DMS53 treated with DMSO at 0.1 percent for 48 hours (cell line): Measurements from ENCODE around the gene PRSS21.

Source experiments
- DNase-seq: peaks from one replicate; lab custom pipeline; 2025; ENCODE audit not compliant: unreplicated experiment; lab: John Stamatoyannopoulos, UW

PRSS21 gene, protein sequence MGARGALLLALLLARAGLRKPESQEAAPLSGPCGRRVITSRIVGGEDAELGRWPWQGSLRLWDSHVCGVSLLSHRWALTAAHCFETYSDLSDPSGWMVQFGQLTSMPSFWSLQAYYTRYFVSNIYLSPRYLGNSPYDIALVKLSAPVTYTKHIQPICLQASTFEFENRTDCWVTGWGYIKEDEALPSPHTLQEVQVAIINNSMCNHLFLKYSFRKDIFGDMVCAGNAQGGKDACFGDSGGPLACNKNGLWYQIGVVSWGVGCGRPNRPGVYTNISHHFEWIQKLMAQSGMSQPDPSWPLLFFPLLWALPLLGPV

DNA sequence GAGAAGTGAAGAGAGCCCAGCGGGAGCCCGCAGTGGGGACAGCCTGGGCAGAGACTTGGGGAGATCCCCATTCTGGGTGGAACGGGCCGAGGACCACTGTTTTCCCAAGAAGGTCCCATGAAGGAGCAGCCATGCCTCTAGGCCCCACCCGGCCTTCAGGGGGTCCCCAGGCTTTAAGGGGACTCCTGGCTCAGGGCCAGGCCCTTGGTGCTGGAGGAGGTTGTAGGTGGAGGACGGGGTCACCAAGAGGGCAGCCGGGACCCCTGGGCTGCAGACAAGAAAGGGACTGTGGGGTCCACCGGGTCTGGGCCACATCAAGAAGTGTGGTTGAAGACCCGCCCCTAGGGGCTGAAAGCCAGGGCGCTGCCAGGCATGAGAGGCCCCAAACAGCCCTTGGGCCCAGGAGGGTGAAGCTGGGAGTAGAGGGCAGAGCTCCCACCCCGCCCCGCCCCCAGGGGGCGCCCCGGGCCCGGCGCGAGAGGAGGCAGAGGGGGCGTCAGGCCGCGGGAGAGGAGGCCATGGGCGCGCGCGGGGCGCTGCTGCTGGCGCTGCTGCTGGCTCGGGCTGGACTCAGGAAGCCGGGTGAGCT lies at the start of gene PRSS21:
Gene PRSS21, plus strand, starts transcription at position 487 of the 589 bp plus-strand sequence. Its CDS starts 32 bp downstream, at position 519.
- no peak for DNase-seq

DNA sequence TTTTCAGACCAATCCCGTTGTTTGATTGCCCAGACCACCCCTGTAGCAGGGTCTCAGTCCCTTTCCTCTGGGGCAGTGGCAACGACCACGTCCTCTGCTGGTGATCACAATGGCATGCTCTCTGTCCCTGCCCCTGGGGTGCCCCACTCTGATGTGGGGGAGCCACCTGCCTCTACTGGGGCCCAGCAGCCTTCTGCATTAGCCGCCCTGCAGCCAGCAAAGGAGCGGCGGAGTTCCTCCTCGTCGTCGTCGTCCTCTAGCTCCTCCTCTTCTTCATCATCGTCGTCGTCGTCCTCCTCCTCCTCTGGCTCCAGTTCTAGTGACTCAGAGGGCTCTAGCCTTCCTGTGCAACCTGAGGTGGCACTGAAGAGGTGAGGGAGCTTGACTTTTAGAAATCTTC lies 49.1 kb upstream of the PRSS21 start:
- no peak for DNase-seq

DNA sequence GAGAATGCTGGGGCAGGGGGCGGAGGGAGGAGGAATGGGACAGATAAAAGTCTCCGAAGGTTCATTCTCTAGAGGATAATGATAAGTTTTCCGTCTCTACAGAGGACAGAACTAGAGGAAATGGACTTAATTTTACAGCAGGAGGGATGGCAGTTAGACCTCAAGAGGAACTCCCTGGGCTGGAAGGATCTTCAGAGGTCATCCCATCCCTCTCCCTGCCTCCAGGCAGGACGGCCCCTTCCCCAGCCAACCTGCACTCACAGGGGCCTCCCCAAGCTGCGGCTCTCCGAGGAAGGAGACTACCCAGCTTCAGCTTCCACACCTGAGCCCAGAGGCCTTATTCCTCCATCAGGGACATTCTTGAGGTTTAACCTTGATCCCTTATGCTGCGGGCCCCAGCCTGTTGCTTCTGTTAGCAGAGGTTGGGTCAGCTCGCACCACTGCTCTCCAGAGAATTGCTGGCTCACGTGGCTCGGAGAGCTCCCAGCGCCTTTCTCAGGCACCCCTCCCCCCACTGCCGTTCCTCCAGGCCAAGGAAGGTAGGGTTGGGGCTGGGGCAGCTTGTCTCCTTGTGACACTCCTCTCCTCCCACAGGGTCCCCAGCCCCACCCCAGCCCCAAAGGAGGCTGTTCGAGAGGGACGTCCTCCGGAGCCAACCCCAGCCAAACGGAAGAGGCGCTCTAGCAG lies 48.5 kb upstream of the PRSS21 start:
- DNase-seq = no peak

DNA sequence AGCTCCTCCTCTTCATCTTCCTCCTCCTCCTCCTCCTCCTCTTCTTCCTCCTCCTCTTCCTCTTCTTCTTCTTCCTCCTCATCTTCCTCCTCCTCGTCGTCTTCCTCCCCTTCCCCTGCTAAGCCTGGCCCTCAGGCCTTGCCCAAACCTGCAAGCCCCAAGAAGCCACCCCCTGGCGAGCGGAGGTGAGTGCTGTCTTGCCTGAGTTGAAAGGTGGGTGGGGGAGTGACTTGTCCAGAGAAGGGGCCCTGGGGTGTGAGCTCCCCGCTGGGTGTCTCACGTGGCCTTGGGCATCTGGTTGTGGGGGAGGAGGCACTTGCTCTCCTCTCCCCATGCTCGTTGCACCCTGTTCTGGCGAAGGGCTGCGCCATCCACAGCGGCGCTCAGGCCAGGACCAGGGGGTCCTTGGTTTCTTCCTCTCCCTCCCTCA lies 47.9 kb upstream of the PRSS21 start:
- DNase-seq = no peak

DNA sequence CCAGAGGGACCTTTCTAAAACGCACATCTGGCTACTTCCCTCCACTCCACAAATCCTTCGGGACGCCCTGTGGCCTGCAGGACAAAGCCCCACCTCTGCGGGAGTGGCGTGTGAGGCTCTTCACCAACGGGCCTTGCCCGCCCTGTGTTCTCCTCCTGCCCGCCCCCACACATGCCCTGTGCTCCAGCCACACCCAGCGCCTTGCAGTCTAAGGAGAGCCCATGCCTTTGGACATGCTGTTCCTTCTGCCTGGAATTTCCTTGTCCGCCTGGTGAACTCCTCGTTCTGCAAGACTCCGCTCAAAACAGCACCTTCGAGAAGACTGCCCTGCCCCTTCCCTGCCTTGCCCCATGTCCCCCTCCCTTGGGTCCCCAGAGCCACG lies 47.4 kb upstream of the PRSS21 start:
- DNase-seq = no peak

DNA sequence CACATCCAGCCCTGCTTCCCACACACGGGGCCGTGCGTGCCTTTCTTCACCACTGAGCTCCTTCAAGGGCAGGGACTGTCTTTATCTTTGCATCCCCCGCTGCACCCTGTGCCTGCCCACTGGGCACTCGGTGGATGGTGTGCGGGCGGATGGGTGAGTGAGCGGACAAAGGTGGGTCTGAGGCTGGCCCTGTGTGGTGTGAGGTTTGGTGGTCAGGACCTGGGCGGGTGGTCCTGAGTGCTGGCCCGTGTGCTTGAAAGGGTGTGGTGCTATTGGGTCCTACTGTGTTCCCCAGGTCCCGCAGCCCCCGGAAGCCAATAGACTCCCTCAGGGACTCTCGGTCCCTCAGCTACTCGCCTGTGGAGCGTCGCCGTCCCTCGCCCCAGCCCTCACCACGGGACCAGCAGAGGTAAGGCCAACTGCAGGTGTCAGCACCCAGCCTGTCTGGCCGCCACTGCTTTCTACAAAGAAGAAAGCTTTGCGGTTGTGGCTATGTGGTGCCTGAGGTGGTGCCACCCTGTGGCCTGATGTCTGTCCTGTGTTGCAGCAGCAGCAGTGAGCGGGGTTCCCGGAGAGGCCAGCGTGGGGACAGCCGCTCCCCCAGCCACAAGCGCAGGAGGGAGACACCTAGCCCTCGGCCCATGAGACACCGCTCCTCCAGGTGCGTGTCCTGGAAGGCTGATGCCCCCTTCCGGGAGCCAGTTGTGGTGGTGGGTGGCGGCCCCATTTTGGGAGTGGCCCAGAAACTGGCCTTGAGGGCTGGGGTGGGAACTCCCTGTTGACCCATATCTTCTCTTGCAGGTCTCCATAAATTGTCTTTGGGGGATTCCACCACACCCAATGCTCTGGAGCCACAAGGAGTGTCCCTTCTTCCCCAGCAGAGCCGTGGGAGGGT lies 46.7 kb upstream of the PRSS21 start:
- DNase-seq = no peak

DNA sequence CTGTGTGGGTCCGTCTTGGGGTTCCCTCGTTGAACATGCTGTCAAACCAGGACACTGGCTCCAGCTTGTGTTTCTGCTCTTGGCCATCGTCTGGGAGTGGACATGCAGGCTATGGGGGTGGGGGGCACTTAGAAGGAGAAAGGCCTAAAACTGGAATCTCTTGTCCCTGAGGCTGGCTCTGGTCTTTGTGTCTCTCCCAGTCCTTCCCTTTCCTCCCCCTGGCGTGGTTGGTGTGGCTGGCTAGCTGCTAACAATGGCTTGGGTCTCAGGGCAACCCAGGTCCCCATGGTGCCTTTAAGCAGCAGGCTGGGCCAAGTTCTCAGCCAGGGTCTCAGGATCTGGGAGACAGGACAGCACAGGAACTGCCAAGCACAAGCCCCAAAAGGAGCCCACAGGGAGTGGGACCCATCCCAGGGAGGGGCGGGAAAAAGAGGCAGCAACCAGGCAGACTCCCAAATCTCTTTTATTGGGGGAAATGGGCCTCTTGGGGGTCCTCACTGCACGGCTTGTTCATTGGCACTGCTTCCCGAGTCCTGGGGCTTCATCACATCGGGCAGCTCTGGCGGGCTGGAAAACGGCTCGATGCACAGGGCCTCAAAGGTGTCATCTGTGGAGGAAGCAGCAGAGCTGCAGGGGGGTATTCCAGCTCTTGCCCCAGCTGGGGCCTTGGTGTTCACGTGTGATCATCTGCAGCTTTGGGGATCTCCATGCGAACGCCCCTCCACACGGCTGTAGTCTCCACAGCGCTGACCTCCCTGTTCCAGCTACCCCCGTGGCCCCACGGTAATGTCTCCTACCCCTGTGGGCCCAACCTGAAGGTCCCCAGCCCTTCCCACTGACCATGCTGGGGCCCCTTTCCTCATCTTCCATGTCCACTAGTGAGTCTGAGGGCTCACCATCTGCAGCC lies 45.3 kb upstream of the PRSS21 start:
- no peak for DNase-seq

DNA sequence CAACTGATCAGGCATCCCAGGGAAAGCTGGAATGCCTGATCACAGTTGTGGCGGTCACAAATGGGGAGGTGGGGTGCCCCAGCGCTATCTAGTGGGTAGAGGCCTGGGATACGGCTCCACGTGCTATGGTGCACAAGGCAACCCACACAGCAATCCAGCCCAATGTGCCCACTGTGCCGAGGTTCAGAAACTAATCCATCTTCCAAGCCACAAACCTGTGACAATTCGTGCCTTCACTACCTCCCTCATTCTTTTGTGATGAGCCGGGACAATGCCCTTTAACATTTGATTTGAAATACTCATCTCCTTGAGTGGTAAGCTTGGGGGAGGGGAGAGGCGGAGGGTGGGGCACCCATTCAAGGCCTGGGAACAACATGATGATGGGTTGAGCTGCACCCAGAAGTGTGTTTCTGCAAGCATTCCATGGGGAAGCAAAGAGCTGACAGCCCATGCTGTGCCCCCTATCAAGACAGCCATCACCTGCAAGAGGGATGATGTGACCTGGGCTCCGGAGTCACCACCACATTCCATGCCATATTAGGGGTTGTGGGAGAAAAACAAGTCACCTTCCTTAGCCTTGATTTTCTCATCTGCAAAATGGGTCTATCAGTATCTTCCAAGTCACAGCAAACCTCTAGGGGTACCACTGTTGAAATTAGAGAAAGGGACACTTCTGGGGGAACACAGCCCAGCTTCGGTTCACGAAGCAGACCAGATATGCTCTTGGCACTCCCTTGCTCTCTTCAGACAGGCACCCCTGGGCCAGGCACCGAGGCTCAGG lies 43.7 kb upstream of the PRSS21 start:
- no peak for DNase-seq

DNA sequence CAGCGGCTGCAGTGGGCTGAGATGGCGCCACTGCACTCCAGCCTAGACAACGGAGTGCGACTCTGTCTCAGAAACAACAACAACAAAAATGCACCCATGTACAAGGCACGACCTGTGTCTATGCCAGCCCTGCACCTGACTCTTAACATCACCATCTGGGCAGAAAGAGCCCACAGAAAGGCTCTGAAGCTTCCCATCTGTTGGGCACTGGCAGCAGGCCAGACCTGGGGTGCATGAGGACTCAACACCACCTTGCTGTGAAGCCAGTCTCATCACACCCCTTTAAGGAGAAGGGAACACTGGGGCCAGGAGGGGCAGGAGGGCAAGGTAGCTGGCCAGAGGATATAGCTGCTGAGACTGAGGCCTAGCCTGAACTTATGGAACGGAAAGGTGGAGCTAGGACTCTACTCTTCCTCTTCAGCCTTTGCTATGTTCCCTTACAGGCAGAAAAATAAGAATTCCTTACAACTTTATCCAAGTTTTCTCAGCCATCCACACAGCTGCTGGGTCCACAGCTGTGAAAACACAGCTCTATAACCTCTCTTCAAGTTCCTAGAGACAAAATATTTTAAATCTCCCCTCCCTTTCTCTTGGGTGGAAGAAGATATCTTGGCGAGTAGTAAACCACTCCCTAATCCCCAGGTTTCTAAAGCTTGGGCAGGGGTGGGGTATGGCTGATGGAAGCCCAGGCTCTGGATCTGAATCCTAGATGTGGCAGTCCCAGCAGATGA lies 42.7 kb upstream of the PRSS21 start:
- no peak for DNase-seq

DNA sequence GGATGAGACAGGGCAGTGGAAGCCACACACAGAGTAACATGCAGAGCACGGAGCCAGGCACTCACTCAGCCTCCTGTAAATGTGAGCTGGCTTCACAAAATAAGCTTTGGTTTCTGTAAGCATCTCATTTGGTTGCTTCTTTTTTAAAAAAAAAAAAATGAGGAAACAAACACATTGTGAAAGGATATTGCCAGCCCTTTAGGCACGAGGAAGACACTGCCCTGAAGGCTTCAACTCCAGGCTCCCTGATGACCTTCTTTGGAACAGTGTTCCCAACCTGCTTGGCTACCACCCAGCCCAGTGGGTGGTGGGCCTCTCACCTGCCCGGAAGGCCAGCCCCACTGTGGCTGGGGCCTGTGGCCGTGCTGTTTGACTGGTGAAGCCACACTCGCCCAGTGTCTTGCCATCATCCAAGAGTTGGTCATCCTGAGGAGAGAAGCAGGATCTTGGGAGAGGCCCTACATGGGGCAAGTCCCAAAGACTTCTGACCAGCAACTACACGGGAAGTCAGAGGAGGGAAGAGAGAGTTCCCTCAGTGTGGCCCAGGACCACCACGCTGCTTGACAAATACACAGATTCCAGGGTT lies 41.8 kb upstream of the PRSS21 start:
- no peak for DNase-seq

DNA sequence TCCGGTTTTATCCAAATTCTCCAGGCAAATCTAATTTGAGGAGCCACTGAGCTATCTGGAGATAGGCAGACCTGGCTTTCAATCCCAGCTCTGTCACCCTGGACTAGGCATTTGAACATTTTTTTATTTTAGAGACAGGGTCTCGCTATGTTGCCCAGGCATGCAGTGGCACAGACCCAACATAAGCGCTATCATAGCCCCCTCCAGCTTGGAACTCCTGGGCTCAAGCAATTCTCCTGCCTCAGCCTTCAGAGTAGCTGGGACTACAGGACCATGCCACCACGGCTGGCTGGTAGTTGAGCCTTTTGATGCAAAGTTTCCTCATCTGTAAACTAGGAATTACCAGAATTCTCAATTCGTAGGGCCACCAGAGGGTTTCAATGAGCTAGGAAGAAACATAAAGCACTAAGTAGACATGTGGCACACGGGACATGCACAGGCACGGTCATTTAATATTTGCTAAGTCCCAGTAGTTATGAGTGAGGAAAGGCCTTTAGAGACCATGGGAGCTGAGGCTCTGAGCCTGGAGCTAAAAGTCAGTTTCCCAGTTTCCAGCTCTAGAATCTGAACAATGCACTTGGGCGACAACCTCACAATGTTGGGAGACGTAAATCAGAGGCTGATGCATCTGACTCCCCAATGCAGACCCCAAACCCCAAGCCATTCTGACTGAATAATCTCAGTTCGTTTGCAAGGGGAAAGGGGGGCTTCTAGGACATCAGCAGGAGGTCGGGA lies 41.1 kb upstream of the PRSS21 start:
- DNase-seq = no peak

DNA sequence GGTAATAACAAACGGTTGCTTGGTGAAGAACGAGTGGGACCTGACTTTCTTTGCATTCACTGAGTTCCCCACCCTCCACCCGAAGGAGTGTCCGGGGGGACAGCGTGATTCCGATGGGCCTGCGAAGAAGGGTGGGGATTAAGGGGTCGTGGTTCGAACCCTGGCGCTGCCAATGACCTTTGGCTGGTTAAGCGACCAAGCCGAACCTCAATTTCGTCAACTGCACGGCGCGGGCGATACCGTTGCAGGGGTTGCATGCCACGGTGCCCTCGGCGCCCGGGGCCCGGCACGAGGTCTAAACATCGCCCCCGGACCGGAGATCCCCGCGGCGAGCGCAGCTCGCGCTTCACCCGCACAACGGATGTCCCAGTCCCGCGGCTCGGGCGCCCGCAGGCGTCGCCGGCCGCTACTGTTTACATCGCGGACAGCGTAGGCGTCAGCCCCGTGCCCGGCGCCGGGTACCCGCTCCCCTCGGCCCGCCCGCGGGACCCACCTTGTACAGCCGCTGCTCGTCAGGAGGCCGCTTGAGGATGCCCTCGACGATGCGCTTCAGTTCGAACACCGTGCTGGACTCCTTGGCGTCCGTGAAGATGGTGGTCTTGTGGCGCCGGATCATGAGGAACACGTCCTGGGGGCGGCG lies 40.4 kb upstream of the PRSS21 start:
- no peak for DNase-seq

DNA sequence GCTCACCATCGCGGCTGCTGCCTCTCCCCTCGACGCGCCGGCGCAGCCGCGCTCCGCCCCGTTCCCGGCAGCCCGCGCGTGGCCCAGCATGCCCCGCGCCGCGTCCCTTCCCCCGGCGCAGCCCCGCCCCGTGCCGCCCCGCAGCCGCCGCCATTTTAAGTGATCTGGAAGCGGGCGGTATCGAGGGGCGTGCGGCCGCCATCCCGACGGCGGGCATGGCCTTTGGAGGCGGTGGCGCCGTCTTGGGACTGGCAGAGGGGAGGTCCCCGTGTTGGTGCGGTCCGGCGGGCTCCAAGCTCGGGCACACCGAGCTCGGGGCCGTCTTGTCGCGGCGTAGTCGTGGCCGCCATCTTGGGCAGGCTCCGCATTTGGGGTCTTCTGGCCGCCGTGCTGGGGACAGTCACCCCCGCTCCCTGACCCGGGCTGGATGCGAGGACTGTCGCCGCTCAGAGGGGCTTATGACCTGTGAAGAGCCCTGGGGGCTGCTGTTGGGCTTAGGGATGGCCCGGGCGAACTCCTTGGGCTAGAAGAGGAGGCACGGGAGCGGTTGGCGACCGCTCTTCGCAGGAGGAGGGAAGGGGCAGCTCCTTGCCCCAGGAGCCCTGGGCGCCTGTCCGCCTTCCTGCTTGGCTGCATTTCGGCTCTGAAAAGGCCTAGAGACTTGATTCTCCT lies 39.7 kb upstream of the PRSS21 start, which contains the start of gene ELOB:
Gene ELOB, minus strand, starts transcription at position 50 of the 672 bp plus-strand sequence. Its CDS starts 41 bp downstream, at position 9.
- peak; percentile 25 for DNase-seq

DNA sequence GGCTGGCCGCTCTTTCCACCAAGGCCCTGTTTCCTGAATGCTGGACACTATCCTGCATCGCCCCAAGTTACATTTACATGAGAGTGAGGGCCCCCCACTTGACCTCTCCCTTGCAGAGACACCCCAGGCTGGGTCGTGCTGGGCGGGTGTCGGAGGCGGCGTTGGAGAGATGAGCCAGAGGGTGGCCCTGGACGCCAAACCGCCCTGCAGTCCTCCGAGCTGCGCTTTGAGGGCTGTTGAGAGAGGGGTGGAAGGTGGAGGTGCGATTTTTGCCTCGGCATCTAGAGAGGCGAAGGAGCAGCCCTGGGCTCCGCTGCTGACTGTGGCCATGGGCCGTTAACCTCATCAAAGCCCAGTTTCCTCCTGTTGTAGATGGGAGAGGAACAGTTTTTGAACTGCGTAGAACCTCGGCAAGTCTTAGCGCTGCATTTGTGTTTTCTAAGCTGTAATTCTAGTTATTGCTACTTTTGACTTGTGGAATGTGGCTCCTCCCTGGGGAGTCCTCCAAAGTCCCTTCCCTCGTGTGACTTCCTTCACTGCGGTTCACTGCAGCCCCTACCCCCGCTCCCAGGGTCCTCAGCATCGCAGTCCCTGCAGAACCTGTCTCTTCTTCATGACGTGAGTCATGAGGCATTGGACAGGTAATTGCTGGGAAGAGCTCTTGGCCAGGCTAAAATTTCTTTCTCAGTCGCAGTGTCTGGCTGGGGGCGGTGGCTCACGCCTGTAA lies 39.0 kb upstream of the PRSS21 start:
- DNase-seq = no peak

DNA sequence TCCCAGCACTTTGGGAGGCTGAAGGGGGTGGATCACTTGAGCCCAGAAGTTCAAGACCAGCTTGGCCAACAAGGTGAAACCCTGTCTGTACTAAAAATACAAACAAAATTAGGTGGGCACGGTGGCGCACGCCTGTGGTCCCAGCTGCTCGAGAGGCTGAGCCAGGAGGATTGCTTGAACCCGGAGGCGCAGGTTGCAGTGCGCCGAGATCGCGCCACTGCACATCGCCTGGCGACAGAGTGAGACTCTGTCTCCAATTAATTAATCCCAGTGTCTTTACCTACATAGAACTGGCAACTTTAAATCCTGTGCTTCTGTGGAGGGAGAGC lies 38.4 kb upstream of the PRSS21 start:
- DNase-seq = no peak
